Uterus (tissue), 4 donors: ENCODE results near the gene FOXE3. TPM values are rescaled to one million over a fixed set of nuclear protein-coding genes. Genes with fewer than 3 reads are reported as not detected.

Experiments
- DNase-seq, 2 donors: peaks; one replicate each; pipeline ENCODE4 v3.0.0-alpha.2; 2019 to 2020
- H3K27ac ChIP-seq, 2 donors: fragments of 200-600 bp; sonication (generic); 1 replicate in 1 of 2; 2 replicates in 1 of 2; pipeline ENCODE4 v1.5.1; 2016 to 2018
- H3K27me3 ChIP-seq, 2 donors: fragments of 200-600 bp; sonication (generic); one replicate each; pipeline ENCODE4 v1.5.1; 2018 to 2019; ENCODE audit warnings: control low read depth in 1 of 2
- H3K36me3 ChIP-seq, 2 donors: fragments of 200-600 bp; sonication (generic); one replicate each; pipeline ENCODE4 v1.5.1; 2019; ENCODE audit warnings: control low read depth in 1 of 2
- H3K4me1 ChIP-seq, 2 donors: fragments of 200-600 bp; sonication (generic); one replicate each; pipeline ENCODE4 v1.5.1; 2018 to 2019; ENCODE audit warnings: control low read depth in 1 of 2
- H3K4me3 ChIP-seq, 2 donors: fragments of 200-600 bp; sonication (generic); 1 replicate in 1 of 2; 2 replicates in 1 of 2; pipeline ENCODE4 v1.5.1; 2018 to 2019; ENCODE audit warnings: mild to moderate bottlenecking in 1 of 2
- H3K9me3 ChIP-seq, 2 donors: fragments of 200-600 bp; sonication (generic); one replicate each; pipeline ENCODE4 v1.5.1; 2019; ENCODE audit warnings: control low read depth in 1 of 2
- POLR2A ChIP-seq, 2 donors: fragments of 450-650 bp; IDR thresholded peaks; one replicate each; pipeline ENCODE4 v1.6.1; 2016; ENCODE audit warnings: antibody characterized with exemption in 2 of 2, mild to moderate bottlenecking in 1 of 2, moderate library complexity in 1 of 2
- intact Hi-C: fragments of 100-400 bp; cut with DNase I; formaldehyde crosslinking; loops from one replicate; pipeline ENCODE4 v1.15.1; 2023; ENCODE audit warnings: low total_unique reads
- total RNA-seq, 4 donors: library from RNA; depleted of rRNA in 3 of 4; stranded (reverse); fragments of >200 nt in 3 of 4; gene quantifications; one replicate each; pipeline versions ENCODE4 v1.1.0 to v1.2.4, GENCODE V29; 2014 to 2023
- TF ChIP-seq, protein P1 (sequence below), 4 experiments: fragments of 200-600 bp in 2 of 4; fragments of 450-650 bp in 2 of 4; sonication (generic) in 2 of 4; IDR thresholded peaks; one replicate each; pipeline ENCODE4 v1.5.1; 2016 to 2019; ENCODE audit warnings: antibody characterized with exemption in 4 of 4, mild to moderate bottlenecking in 2 of 4, moderate library complexity in 1 of 4
- donor health status: DM: yes; HTN: yes; CAD: no.

Gene FOXE3
- total RNA-seq, 4 donors from 2014 or later, result 0.27 TPM; not detected in 3

DNA sequence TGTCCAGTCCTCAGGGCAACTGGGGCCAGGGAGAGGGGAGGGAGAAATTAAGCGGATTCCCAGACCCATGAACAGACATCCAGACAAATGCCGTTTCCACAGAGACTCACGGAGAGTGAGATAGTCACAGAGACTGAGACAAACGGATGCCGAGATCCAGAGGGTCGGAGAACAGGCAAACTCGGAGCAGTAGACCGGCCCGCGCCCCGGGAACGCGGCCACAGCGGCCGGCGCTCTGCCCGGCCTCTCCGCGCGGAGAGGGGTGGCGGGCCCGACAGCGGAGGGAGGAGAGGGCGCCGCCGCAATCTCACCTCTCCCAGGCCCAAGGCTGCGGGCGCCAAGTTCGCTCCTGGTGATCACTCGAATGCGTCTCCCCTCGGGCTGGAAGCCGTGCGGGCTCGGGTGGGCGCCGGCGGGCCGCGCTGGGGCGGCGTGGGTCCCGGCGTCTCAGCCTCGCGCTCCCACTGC is 20.9 kb downstream of the FOXE3 start:
- H3K27me3 ChIP-seq, result peaks cover 6 to 49% of the 10 kb centered on the region in 2 donors
- H3K9me3 ChIP-seq, result no peaks in the 10 kb centered on the region
- no peak for TF ChIP-seq POLR2A (IDR thresholded peaks at IDR 0.05)
- TF ChIP-seq, protein P1, sequence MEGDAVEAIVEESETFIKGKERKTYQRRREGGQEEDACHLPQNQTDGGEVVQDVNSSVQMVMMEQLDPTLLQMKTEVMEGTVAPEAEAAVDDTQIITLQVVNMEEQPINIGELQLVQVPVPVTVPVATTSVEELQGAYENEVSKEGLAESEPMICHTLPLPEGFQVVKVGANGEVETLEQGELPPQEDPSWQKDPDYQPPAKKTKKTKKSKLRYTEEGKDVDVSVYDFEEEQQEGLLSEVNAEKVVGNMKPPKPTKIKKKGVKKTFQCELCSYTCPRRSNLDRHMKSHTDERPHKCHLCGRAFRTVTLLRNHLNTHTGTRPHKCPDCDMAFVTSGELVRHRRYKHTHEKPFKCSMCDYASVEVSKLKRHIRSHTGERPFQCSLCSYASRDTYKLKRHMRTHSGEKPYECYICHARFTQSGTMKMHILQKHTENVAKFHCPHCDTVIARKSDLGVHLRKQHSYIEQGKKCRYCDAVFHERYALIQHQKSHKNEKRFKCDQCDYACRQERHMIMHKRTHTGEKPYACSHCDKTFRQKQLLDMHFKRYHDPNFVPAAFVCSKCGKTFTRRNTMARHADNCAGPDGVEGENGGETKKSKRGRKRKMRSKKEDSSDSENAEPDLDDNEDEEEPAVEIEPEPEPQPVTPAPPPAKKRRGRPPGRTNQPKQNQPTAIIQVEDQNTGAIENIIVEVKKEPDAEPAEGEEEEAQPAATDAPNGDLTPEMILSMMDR (IDR thresholded peaks at IDR 0.05), result no peak
- no peaks in the 10 kb centered on the region for H3K36me3 ChIP-seq
- intact Hi-C loops, result loop anchor here (10.0 kb wide), 1 partner anchor 278 kb away; no protein-coding TSS in a partner anchor
- no peak for DNase-seq
- peak overlapping the region; percentile 47 to 74 for H3K27ac ChIP-seq
- H3K4me1 ChIP-seq, result peaks cover 0 to 34% of the 10 kb centered on the region in 2 donors
- H3K4me3 ChIP-seq, result peak overlapping the region; percentile 38 to 47

DNA sequence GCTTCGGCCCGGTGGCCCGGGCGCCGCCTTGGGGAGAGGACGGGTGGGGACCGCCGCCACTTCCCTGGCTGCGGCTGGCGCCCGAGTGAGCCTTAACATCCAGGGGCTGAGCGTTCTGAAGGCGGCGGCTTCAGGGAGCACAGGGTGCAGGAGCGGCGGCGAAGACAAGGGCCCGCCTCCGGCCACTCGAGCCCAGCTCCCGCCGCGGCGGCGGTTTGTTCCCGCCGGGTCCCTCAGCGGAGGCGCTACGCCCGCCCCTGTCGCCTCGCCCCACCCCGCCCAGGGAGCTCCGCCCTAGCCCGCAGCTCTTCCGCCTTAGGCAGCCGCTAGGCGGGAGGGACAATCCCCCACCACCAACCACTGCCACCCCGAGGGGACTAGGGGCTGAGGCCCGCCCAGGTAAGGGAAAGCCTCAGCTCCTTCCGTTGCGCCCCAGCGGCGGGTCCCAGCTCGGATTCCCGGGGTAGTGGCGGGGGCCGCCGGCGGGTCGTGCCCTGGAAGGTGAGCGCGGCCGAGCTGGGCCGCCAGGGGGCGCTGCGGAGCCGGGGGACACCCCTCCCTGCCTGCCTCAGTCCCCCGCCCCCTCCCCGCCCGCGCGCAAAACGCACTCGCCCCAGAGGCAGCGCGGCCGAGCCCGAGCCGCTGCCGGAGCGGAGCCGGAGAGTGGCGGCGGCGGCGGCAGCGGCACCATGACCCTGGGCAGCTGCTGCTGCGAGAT is 21.5 kb downstream of the FOXE3 start, which contains the start of gene FOXD2:
FOXD2 (plus strand) TSS at position 598 of the 718 bp plus-strand sequence; CDS start at position 690, 92 bp downstream.
- Histone ChIP-seq H3K4me3 (peak within 1 kb of the TSS; percentile 38 to 47), H3K27ac (peak within 1 kb of the TSS; percentile 47 to 74), H3K4me1 (peaks cover 0 to 28% of the 10 kb centered on the region in 2 donors), H3K9me3 (no peaks in the 10 kb centered on the region), H3K36me3 (no peaks in the 10 kb centered on the region), H3K27me3 (peaks cover 6 to 44% of the 10 kb centered on the region in 2 donors)
- intact Hi-C loops, result loop anchor here (10.0 kb wide), 1 partner anchor 277 kb away; no protein-coding TSS in a partner anchor
- peak; percentile 10 to 40 for TF ChIP-seq POLR2A (IDR thresholded peaks at IDR 0.05)
- TF ChIP-seq, protein P1 (IDR thresholded peaks at IDR 0.05), result peak; percentile 81 to 96 (median 89)
- DNase-seq, result peak; percentile 63 to 76

DNA sequence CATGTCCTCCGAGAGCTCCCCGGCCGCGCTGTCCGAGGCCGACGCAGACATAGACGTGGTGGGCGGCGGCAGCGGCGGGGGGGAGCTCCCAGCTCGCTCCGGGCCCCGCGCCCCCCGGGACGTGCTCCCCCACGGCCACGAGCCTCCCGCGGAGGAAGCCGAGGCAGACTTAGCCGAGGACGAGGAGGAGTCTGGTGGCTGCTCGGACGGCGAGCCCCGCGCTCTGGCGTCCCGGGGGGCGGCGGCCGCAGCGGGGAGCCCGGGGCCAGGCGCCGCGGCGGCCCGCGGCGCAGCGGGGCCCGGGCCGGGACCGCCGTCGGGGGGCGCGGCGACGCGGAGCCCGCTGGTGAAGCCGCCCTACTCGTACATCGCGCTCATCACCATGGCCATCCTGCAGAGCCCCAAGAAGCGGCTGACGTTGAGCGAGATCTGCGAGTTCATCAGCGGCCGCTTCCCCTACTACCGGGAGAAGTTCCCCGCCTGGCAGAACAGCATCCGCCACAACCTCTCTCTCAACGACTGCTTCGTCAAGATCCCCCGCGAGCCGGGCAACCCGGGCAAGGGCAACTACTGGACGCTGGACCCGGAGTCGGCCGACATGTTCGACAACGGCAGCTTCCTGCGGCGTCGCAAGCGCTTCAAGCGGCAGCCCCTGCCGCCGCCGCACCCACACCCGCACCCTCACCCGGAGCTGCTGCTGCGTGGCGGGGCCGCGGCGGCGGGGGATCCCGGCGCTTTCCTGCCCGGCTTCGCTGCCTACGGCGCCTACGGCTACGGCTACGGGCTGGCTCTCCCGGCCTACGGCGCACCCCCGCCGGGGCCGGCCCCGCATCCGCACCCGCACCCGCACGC is 22.3 kb downstream of the FOXE3 start:
- TF ChIP-seq, protein P1 (IDR thresholded peaks at IDR 0.05), result no peak
- no peak for TF ChIP-seq POLR2A (IDR thresholded peaks at IDR 0.05)
- intact Hi-C loops, result loop anchor here (10.0 kb wide), 1 partner anchor 276 kb away; no protein-coding TSS in a partner anchor
- Histone ChIP-seq H3K9me3 (no peaks in the 10 kb centered on the region), H3K36me3 (no peaks in the 10 kb centered on the region), H3K4me3 (peak overlapping the region in 1 of 2 donors; percentile 47), H3K27ac (peak overlapping the region; percentile 47 to 74), H3K27me3 (peaks cover 6 to 44% of the 10 kb centered on the region in 2 donors), H3K4me1 (peaks cover 0 to 27% of the 10 kb centered on the region in 2 donors)
- no peak for DNase-seq

DNA sequence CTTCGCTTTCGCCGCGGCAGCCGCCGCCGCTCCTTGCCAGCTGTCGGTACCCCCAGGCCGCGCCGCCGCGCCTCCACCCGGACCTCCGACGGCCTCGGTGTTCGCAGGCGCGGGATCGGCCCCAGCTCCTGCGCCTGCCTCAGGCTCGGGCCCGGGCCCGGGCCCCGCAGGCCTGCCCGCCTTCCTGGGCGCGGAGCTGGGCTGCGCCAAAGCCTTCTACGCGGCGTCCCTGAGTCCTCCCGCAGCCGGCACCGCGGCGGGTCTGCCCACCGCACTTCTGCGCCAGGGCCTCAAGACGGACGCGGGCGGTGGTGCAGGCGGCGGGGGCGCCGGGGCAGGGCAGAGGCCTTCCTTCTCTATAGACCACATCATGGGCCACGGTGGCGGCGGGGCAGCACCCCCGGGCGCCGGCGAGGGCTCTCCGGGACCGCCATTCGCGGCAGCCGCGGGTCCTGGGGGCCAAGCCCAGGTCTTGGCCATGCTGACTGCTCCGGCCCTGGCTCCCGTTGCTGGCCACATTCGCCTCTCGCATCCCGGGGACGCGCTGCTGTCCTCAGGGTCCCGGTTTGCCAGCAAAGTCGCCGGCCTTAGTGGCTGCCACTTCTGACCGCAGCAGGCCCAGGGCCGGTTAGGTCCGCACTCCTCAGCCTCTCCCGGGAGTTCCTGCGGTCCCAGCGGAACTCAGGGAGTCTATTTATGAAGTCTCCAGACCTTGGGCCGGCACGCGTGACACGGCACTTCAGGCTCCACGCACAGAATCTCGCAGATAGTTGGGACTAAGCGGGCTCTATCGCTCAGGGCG is 23.1 kb downstream of the FOXE3 start:
- Histone ChIP-seq H3K36me3 (no peaks in the 10 kb centered on the region), H3K9me3 (no peaks in the 10 kb centered on the region), H3K27ac (no peak overlapping the region), H3K4me3 (no peak overlapping the region), H3K4me1 (peaks cover 0 to 20% of the 10 kb centered on the region in 2 donors), H3K27me3 (peaks cover 10 to 46% of the 10 kb centered on the region in 2 donors)
- intact Hi-C loops, result loop anchor here (10.0 kb wide), 1 partner anchor 276 kb away; no protein-coding TSS in a partner anchor
- no peak for TF ChIP-seq POLR2A (IDR thresholded peaks at IDR 0.05)
- TF ChIP-seq, protein P1 (IDR thresholded peaks at IDR 0.05), result no peak
- no peak for DNase-seq
